IMR-90 (cell line): ENCODE measurements around the gene FARS2. TPM values are rescaled to one million over a fixed set of nuclear protein-coding genes. Genes with fewer than 3 reads are reported as not detected.

Experiments used
- ATAC-seq: fragments of 200-7000 bp; cut with Tn5 transposase; 2 replicates; pipeline ENCODE4 v1.9.1; 2020; ENCODE audit warnings: low read depth, mild to moderate bottlenecking, moderate library complexity
- BruUV-seq: library from RNA; stranded (reverse); fragments of 400-500 nt; replicated peaks from 2 replicates; lab custom pipeline; 2021; lab: Mats Ljungman, UMichigan
- CTCF ChIA-PET: fragments of 300-600 bp; formaldehyde crosslinking; extraction: SDS; loops from one replicate; lab custom pipeline; 2021; ENCODE audit warnings: antibody characterized with exemption; lab: Yijun Ruan, JAX
- POLR2A ChIA-PET: fragments of 300-600 bp; sonication (Branson Sonifier 250); formaldehyde crosslinking; loops from one replicate; lab custom pipeline; 2022; ENCODE audit warnings: antibody characterized with exemption; ENCODE audit not compliant: unreplicated experiment; lab: Charles Lee
- DNase-seq: peaks from one replicate; pipeline ENCODE4 v3.0.0; 2013
- H2AFZ ChIP-seq: replicated peaks from 2 replicates; pipeline ENCODE3; 2013; ENCODE audit warnings: low read length, mild to moderate bottlenecking; ENCODE audit not compliant: poor library complexity
- H2AK5ac ChIP-seq: 2 replicates; pipeline ENCODE4 v1.6.1; 2013; ENCODE audit warnings: low read depth, low read length, inconsistent platforms
- H2AK9ac ChIP-seq: replicated peaks from 2 replicates; pipeline ENCODE3; 2013; ENCODE audit warnings: mild to moderate bottlenecking, low read depth, low read length, moderate library complexity; ENCODE audit not compliant: poor library complexity
- H2BK120ac ChIP-seq: 2 replicates; pipeline ENCODE4 v1.6.1; 2013; ENCODE audit warnings: low read depth, low read length, inconsistent platforms
- H2BK15ac ChIP-seq: 3 replicates; pipeline ENCODE4 v1.6.1; 2013; ENCODE audit warnings: low read depth, low read length, inconsistent platforms
- H2BK20ac ChIP-seq: 2 replicates; pipeline ENCODE4 v1.6.1; 2013; ENCODE audit warnings: low read depth, mild to moderate bottlenecking, inconsistent platforms, low read length, moderate library complexity
- H2BK5ac ChIP-seq: 2 replicates; pipeline ENCODE4 v1.6.1; 2013; ENCODE audit warnings: mild to moderate bottlenecking, low read depth, low read length, inconsistent platforms; ENCODE audit not compliant: poor library complexity, severe bottlenecking
- H3K14ac ChIP-seq: replicated peaks from 2 replicates; pipeline ENCODE4 v1.6.1; 2013; ENCODE audit warnings: low read depth, low read length, inconsistent platforms
- H3K18ac ChIP-seq: 2 replicates; pipeline ENCODE4 v1.6.1; 2013; ENCODE audit warnings: low read depth, low read length, control low read depth
- H3K23ac ChIP-seq: 2 replicates; pipeline ENCODE4 v1.6.1; 2013; ENCODE audit warnings: low read depth, low read length, inconsistent platforms
- H3K27ac ChIP-seq: 2 replicates; pipeline ENCODE4 v1.5.1; 2013; ENCODE audit warnings: mild to moderate bottlenecking, control low read depth, low read length; ENCODE audit not compliant: insufficient read depth
- H3K27me3 ChIP-seq: 2 replicates; pipeline ENCODE4 v1.6.1; 2013; ENCODE audit warnings: low read length; ENCODE audit not compliant: control insufficient read depth, insufficient read depth
- H3K36me3 ChIP-seq: 2 replicates; pipeline ENCODE4 v1.6.1; 2013; ENCODE audit warnings: low read length, mixed read lengths; ENCODE audit not compliant: control insufficient read depth, insufficient read depth
- H3K4ac ChIP-seq: 2 replicates; pipeline ENCODE4 v1.6.1; 2013; ENCODE audit warnings: low read depth, low read length, inconsistent platforms
- H3K4me1 ChIP-seq: 2 replicates; pipeline ENCODE4 v1.6.1; 2013; ENCODE audit warnings: low read length, mixed read lengths; ENCODE audit not compliant: control insufficient read depth, insufficient read depth
- H3K4me2 ChIP-seq: 2 replicates; pipeline ENCODE4 v1.6.1; 2013; ENCODE audit warnings: low read depth, mild to moderate bottlenecking, control low read depth, low read length, moderate library complexity
- H3K4me3 ChIP-seq: 2 replicates; pipeline ENCODE4 v1.5.1; 2013; ENCODE audit warnings: low read depth, mild to moderate bottlenecking, control low read depth, low read length, moderate library complexity; ENCODE audit not compliant: insufficient read depth
- H3K56ac ChIP-seq: 2 replicates; pipeline ENCODE4 v1.6.1; 2013; ENCODE audit warnings: low read length, inconsistent platforms; ENCODE audit not compliant: insufficient read depth; ENCODE audit errors: extremely low read depth
- H3K79me1 ChIP-seq, 2 experiments: 2 replicates each; pipeline ENCODE4 v1.6.1; 2013; ENCODE audit warnings: low read length in 2 of 2, inconsistent platforms in 1 of 2, low read depth in 1 of 2
- H3K9ac ChIP-seq: 2 replicates; pipeline ENCODE4 v1.6.1; 2013; ENCODE audit warnings: low read depth, low read length, control low read depth
- H3K9me1 ChIP-seq: 2 replicates; pipeline ENCODE4 v1.6.1; 2013; ENCODE audit warnings: low read length, inconsistent platforms; ENCODE audit not compliant: insufficient read depth
- H3K9me3 ChIP-seq: 2 replicates; pipeline ENCODE4 v1.6.1; 2013; ENCODE audit warnings: low read length; ENCODE audit not compliant: control insufficient read depth, insufficient read depth
- H4K20me1 ChIP-seq: 2 replicates; pipeline ENCODE4 v1.6.1; 2013; ENCODE audit warnings: low read length, inconsistent platforms; ENCODE audit not compliant: insufficient read depth
- H4K5ac ChIP-seq: 2 replicates; pipeline ENCODE4 v1.6.1; 2013; ENCODE audit warnings: mild to moderate bottlenecking, low read depth, low read length, control low read depth
- H4K8ac ChIP-seq, 2 experiments: 2 replicates each; pipeline ENCODE4 v1.6.1; 2013; ENCODE audit warnings: low read depth in 2 of 2, low read length in 2 of 2, control low read depth in 1 of 2, inconsistent platforms in 1 of 2
- H4K91ac ChIP-seq: 2 replicates; pipeline ENCODE4 v1.6.1; 2013; ENCODE audit warnings: low read depth, low read length, inconsistent platforms; ENCODE audit not compliant: insufficient read depth
- RCOR1 ChIP-seq: IDR thresholded peaks from 2 replicates; pipeline ENCODE4 v1.6.1; 2012; ENCODE audit warnings: mild to moderate bottlenecking, low read length, improper control_type of control experiment; ENCODE audit not compliant: insufficient replicate concordance
- RFX5 ChIP-seq: IDR thresholded peaks from 2 replicates; pipeline ENCODE4 v1.8.0; 2012; ENCODE audit warnings: low read depth, mild to moderate bottlenecking, low read length, moderate library complexity
- WGBS, 2 experiments: methylation state at CpG; one replicate each; pipeline versions ENCODE4 v1.1.5 to v1.1.7; 2013; ENCODE audit warnings: missing lambda C conversion rate in 2 of 2; ENCODE audit not compliant: insufficient read length in 1 of 2; ENCODE audit errors: extremely low coverage in 2 of 2; 5-methylcytosine and 5-hydroxymethylcytosine counted together
- dilution Hi-C: fragments of 300-500 bp; cut with HindIII; formaldehyde crosslinking; loops from one replicate; pipeline ENCODE4 v1.14.3; 2018; ENCODE audit warnings: low sequenced_read_pairs; ENCODE audit not compliant: unreplicated experiment
- in situ Hi-C: fragments of 300-500 bp; cut with MboI; formaldehyde crosslinking; loops from 3 replicates; pipeline ENCODE4 v1.14.3; 2019; ENCODE audit warnings: low sequenced_read_pairs, inconsistent platforms, mixed read lengths
- intact Hi-C: fragments of 100-400 bp; cut with micrococcal nuclease; formaldehyde crosslinking; loops from 2 replicates; pipeline ENCODE4 v1.10.0; 2022
- polyA plus RNA-seq, 3 experiments: library from polyadenylated mRNA; depleted of rRNA; stranded (reverse); fragments of >200 nt; gene quantifications; 2 replicates each; pipeline ENCODE4 v1.2.3, GENCODE V29; 2012; ENCODE audit warnings: low replicate concordance in 1 of 3
- total RNA-seq: library from RNA; depleted of rRNA; stranded (reverse); fragments of >200 nt; gene quantifications from 2 replicates; pipeline ENCODE4 v1.2.3, GENCODE V29; 2012

Gene FARS2
- total and polyA plus RNA-seq, 2 of the 4 experiments (the other 2 are of a cell fraction): 12.1 to 28.9 TPM

- Histone ChIP-seq H2BK120ac (no peak overlapping the region), H4K20me1 (no peaks in the 10 kb centered on the region), H3K9ac (no peak overlapping the region), H4K5ac (no peak overlapping the region), H3K79me1 (no peaks in the 10 kb centered on the region), H3K4me3 (no peak overlapping the region), H3K27ac (no peak overlapping the region), H3K36me3 (0 out of 2 replicates have a peak, but pooled peaks cover 2% of the 10 kb centered on the region), H2AK9ac (no peak overlapping the region), H3K4me2 (no peak overlapping the region), H2BK20ac (no peak overlapping the region), H3K4ac (no peak overlapping the region), H2AK5ac (no peak overlapping the region), H3K14ac (no peak overlapping the region), H2BK15ac (no peak overlapping the region), H2BK5ac (no peak overlapping the region), H3K4me1 (no peaks in the 10 kb centered on the region), H2AFZ (no peak overlapping the region), H3K18ac (no peak overlapping the region), H3K9me3 (no peaks in the 10 kb centered on the region), H3K9me1 (no peaks in the 10 kb centered on the region), H4K8ac (no peak overlapping the region), H3K23ac (no peak overlapping the region), H4K91ac (no peak overlapping the region), H3K27me3 (no peaks in the 10 kb centered on the region), H3K56ac (no peak overlapping the region)
- DNase-seq (no peak), ATAC-seq (no peak)
- POLR2A ChIA-PET: no interaction called here
- in situ Hi-C loops: no loop called here
- CTCF ChIA-PET: no interaction called here
- TF ChIP-seq RCOR1 (no peak), RFX5 (no peak)
- 92% methylated on average over 6 of the region's 13 CpGs; no CpG with 5 or more reads in 1 of the 2 experiments for WGBS, 2 experiments
- BruUV-seq: no TSS peak
- intact Hi-C loops: no loop called here
- dilution Hi-C loops: no loop called here
Observed at GRCh38 chr6:5705252-5705651, 443.9 kb downstream of the FARS2 start.
